ENCODE data around the gene NUCKS1. TPM values are rescaled to one million over a fixed set of nuclear protein-coding genes. Genes with fewer than 3 reads are reported as not detected.

Gene NUCKS1, protein sequence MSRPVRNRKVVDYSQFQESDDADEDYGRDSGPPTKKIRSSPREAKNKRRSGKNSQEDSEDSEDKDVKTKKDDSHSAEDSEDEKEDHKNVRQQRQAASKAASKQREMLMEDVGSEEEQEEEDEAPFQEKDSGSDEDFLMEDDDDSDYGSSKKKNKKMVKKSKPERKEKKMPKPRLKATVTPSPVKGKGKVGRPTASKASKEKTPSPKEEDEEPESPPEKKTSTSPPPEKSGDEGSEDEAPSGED
- total RNA-seq (2022) (205 and 215 TPM in 2 replicates), Bru-seq, nascent RNA (percentile 97 among the genes with signal in this experiment), BruChase-seq, experiment 1, labeled RNA remaining after a 2-hour chase (percentile 98 among the genes with signal in this experiment), BruChase-seq, experiment 2, labeled RNA remaining after a 6-hour chase (percentile 99 among the genes with signal in this experiment)
- long read RNA-seq, full-length matches to known transcripts: 3 of 48 reads
- long read RNA-seq, partial matches to known transcripts: 0 of 48 reads
- long read RNA-seq, other reads (novel, unspliced or antisense): 45 of 48 reads

- CTCF ChIA-PET: interaction anchor here (1.2 kb wide), 1 partner anchor 227 kb away, joined by 8 read pairs; no protein-coding TSS in a partner anchor
Observed at GRCh38 chr1:205750138-205751035, at the start of gene NUCKS1. Gene NUCKS1 (minus strand): TSS chr1:205750182. CDS start chr1:205749973, 209 bp downstream.

GRCh38 chr1:205798577-205798976, 48.6 kb upstream of the NUCKS1 start:
- Histone ChIP-seq H3K4me3 (ENCODE audit: low read depth, low read length) (no peak overlapping the region), H3K27me3 (replicated peaks; ENCODE audit: control insufficient read depth, insufficient read depth, low read length) (no peaks in the 10 kb centered on the region), H3K9me3 (no peaks in the 10 kb centered on the region), H3K4me1 (no peaks in the 10 kb centered on the region), H3K36me3 (ENCODE audit: control insufficient read depth, insufficient read depth, low read length) (no peaks in the 10 kb centered on the region)
- no peak for DNase-seq
- H3K27me3 Mint-ChIP-seq (ENCODE audit: insufficient read depth, unreplicated experiment): no peaks in the 10 kb centered on the region
- no peak overlapping the region for H3K4me3 Mint-ChIP-seq (ENCODE audit: unreplicated experiment)
- CTCF ChIA-PET: interaction anchor here (1.1 kb wide), 1 partner anchor 178 kb away, joined by 3 read pairs; no protein-coding TSS in a partner anchor
- no peak overlapping the region for H3K27ac Mint-ChIP-seq (ENCODE audit: unreplicated experiment)
- no peak for TF ChIP-seq CTCF (IDR thresholded peaks at IDR 0.05; ENCODE audit: insufficient read depth in 1 of 2, low read depth in 1 of 2, low read length in 1 of 2, severe bottlenecking in 1 of 2, unreplicated experiment in 1 of 2)
- POLR2A ChIA-PET: no interaction called here
- H3K36me3 Mint-ChIP-seq (ENCODE audit: insufficient read depth, unreplicated experiment): no peaks in the 10 kb centered on the region
- BruUV-seq (replicated peaks): no TSS peak
- H3K9me3 Mint-ChIP-seq (ENCODE audit: unreplicated experiment): no peaks in the 10 kb centered on the region
- intact Hi-C loops (cut with micrococcal nuclease; ENCODE audit: unreplicated experiment): no loop called here
- H3K4me1 Mint-ChIP-seq (ENCODE audit: low read depth, unreplicated experiment): no peaks in the 10 kb centered on the region

More at GRCh38 chr1:205750138-205751035, at the start of gene NUCKS1:
- H3K27me3 ChIP-seq (replicated peaks; ENCODE audit: control insufficient read depth, insufficient read depth, low read length): no peaks in the 10 kb centered on the region
- POLR2A ChIA-PET: no interaction called here
- peak within 1 kb of the TSS; percentile 93 for H3K4me3 ChIP-seq (ENCODE audit: low read depth, low read length)
- H3K36me3 ChIP-seq (ENCODE audit: control insufficient read depth, insufficient read depth, low read length): no peaks in the 10 kb centered on the region; the same call in 1 of the 2 replicates
- H3K27me3 Mint-ChIP-seq (ENCODE audit: insufficient read depth, unreplicated experiment): no peaks in the 10 kb centered on the region
- H3K36me3 Mint-ChIP-seq (ENCODE audit: insufficient read depth, unreplicated experiment): peaks cover 37% of the 10 kb centered on the region
- H3K4me1 ChIP-seq: 0 out of 2 replicates have a peak, but pooled peaks cover 3% of the 10 kb centered on the region
- peak in 1 of 2 experiments; percentile 18 for TF ChIP-seq CTCF (IDR thresholded peaks at IDR 0.05; ENCODE audit: insufficient read depth in 1 of 2, low read depth in 1 of 2, low read length in 1 of 2, severe bottlenecking in 1 of 2, unreplicated experiment in 1 of 2)
- no peaks in the 10 kb centered on the region for H3K9me3 ChIP-seq
- peak within 1 kb of the TSS; percentile 87 for H3K4me3 Mint-ChIP-seq (ENCODE audit: unreplicated experiment)
- peak; percentile 97 to 99 for DNase-seq
- intact Hi-C loops (cut with micrococcal nuclease; ENCODE audit: unreplicated experiment): loop anchor here (1.0 kb wide), 1 partner anchor 25 kb away; the partner anchor contains the start of gene RAB29
- H3K27ac Mint-ChIP-seq (ENCODE audit: unreplicated experiment): peak within 1 kb of the TSS; percentile 99
- no peaks in the 10 kb centered on the region for H3K9me3 Mint-ChIP-seq (ENCODE audit: unreplicated experiment)
- peaks cover 7% of the 10 kb centered on the region for H3K4me1 Mint-ChIP-seq (ENCODE audit: low read depth, unreplicated experiment)
- BruUV-seq (replicated peaks): TSS peak; percentile 90

- Mint-ChIP-seq H3K9me3 (ENCODE audit: unreplicated experiment) (no peaks in the 10 kb centered on the region), H3K36me3 (ENCODE audit: insufficient read depth, unreplicated experiment) (no peaks in the 10 kb centered on the region), H3K4me1 (ENCODE audit: low read depth, unreplicated experiment) (no peaks in the 10 kb centered on the region), H3K27ac (ENCODE audit: unreplicated experiment) (no peak overlapping the region), H3K4me3 (ENCODE audit: unreplicated experiment) (no peak overlapping the region), H3K27me3 (ENCODE audit: insufficient read depth, unreplicated experiment) (no peaks in the 10 kb centered on the region)
- no TSS peak for BruUV-seq (replicated peaks)
- TF ChIP-seq CTCF (IDR thresholded peaks at IDR 0.05; ENCODE audit: insufficient read depth in 1 of 2, low read depth in 1 of 2, low read length in 1 of 2, severe bottlenecking in 1 of 2, unreplicated experiment in 1 of 2): no peak
- H3K4me3 ChIP-seq (ENCODE audit: low read depth, low read length): no peak overlapping the region
- no peaks in the 10 kb centered on the region for H3K4me1 ChIP-seq
- ChIA-PET POLR2A (interaction anchor here (0.5 kb wide), 1 partner anchor 993 kb away, joined by 3 read pairs; no protein-coding TSS in a partner anchor), CTCF (no interaction called here)
- no peaks in the 10 kb centered on the region for H3K27me3 ChIP-seq (replicated peaks; ENCODE audit: control insufficient read depth, insufficient read depth, low read length)
- intact Hi-C loops (cut with micrococcal nuclease; ENCODE audit: unreplicated experiment): no loop called here
- no peaks in the 10 kb centered on the region for H3K9me3 ChIP-seq
- no peaks in the 10 kb centered on the region for H3K36me3 ChIP-seq (ENCODE audit: control insufficient read depth, insufficient read depth, low read length)
- no peak for DNase-seq
Observed at GRCh38 chr1:205797168-205797567, 47.2 kb upstream of the NUCKS1 start.
